ENCODE data around the gene CRMP1. TPM values are rescaled to one million over a fixed set of nuclear protein-coding genes. Genes with fewer than 3 reads are reported as not detected.

Gene CRMP1
- total RNA-seq, 3 donors from 2014 or later: 0.44 to 1.6 (median 1.3) TPM

GRCh38 chr4:5801696-5802095, 91.2 kb downstream of the CRMP1 start:
- no peak for TF ChIP-seq CTCF (IDR thresholded peaks at IDR 0.05)
- TF ChIP-seq POLR2A (IDR thresholded peaks at IDR 0.05): no peak
- Histone ChIP-seq H3K9me3 (no peaks in the 10 kb centered on the region), H3K4me1 (no peaks in the 10 kb centered on the region), H3K36me3 (no peaks in the 10 kb centered on the region), H3K27ac (no peak overlapping the region), H3K4me3 (no peak overlapping the region), H3K27me3 (no peaks in the 10 kb centered on the region)
- intact Hi-C loops (cut with DNase I; ENCODE audit: low total_unique reads): no loop called here
- DNase-seq (ENCODE audit: low spot score in 2 of 2): no peak

GRCh38 chr4:5800496-5800895, 92.4 kb downstream of the CRMP1 start:
- no peaks in the 10 kb centered on the region for H3K27me3 ChIP-seq
- H3K9me3 ChIP-seq: no peaks in the 10 kb centered on the region
- H3K4me3 ChIP-seq: no peak overlapping the region
- H3K36me3 ChIP-seq: no peaks in the 10 kb centered on the region
- H3K4me1 ChIP-seq: no peaks in the 10 kb centered on the region
- no peak for DNase-seq (ENCODE audit: low spot score in 2 of 2)
- TF ChIP-seq POLR2A (IDR thresholded peaks at IDR 0.05) (no peak), POLR2AphosphoS5 (IDR thresholded peaks at IDR 0.05) (no peak), CTCF (IDR thresholded peaks at IDR 0.05) (no peak)
- intact Hi-C loops (cut with DNase I; ENCODE audit: low total_unique reads): no loop called here
- H3K27ac ChIP-seq: no peak overlapping the region

- no peak for TF ChIP-seq POLR2A (IDR thresholded peaks at IDR 0.05)
- no peak for TF ChIP-seq POLR2AphosphoS5 (IDR thresholded peaks at IDR 0.05)
- TF ChIP-seq CTCF (IDR thresholded peaks at IDR 0.05): no peak
- H3K27me3 ChIP-seq: no peaks in the 10 kb centered on the region
- no peaks in the 10 kb centered on the region for H3K9me3 ChIP-seq
- no peak overlapping the region for H3K27ac ChIP-seq
- no peaks in the 10 kb centered on the region for H3K36me3 ChIP-seq
- intact Hi-C loops (cut with DNase I; ENCODE audit: low total_unique reads): no loop called here
- H3K4me1 ChIP-seq: no peaks in the 10 kb centered on the region
- no peak overlapping the region for H3K4me3 ChIP-seq
- DNase-seq (ENCODE audit: low spot score in 2 of 2): no peak
Observed at GRCh38 chr4:5799406-5799805, 93.5 kb downstream of the CRMP1 start.

DNA sequence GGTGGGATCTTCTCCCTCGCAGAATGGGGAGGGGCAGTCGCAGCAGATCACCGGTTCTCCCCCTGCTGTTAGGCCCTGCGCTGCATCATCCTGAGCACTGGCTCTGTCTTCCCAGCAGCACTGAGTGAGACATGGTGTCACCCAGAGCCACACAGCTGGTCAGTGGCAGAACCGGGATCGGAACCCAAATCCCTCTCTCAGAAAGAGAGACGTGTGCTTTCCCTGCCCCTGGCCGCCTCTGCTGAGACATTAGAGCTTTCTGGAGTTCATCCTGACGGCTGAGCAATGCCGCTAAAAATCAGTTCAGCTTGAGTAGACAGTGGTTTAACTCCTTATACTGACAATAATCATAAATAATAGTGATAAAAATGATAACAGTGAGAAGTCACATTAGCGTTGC, 93.9 kb downstream of the CRMP1 start:
- DNase-seq (ENCODE audit: low spot score in 2 of 2): no peak
- intact Hi-C loops (cut with DNase I; ENCODE audit: low total_unique reads): no loop called here
- Histone ChIP-seq H3K4me1 (no peaks in the 10 kb centered on the region), H3K36me3 (no peaks in the 10 kb centered on the region), H3K27ac (no peak overlapping the region), H3K4me3 (no peak overlapping the region), H3K27me3 (no peaks in the 10 kb centered on the region), H3K9me3 (no peaks in the 10 kb centered on the region)
- TF ChIP-seq CTCF (IDR thresholded peaks at IDR 0.05) (no peak), POLR2AphosphoS5 (IDR thresholded peaks at IDR 0.05) (no peak), POLR2A (IDR thresholded peaks at IDR 0.05) (no peak)

GRCh38 chr4:5798462-5798861, 94.4 kb downstream of the CRMP1 start:
- H3K4me3 ChIP-seq: no peak overlapping the region
- no peak for DNase-seq (ENCODE audit: low spot score in 2 of 2)
- H3K36me3 ChIP-seq: no peaks in the 10 kb centered on the region
- intact Hi-C loops (cut with DNase I; ENCODE audit: low total_unique reads): no loop called here
- no peaks in the 10 kb centered on the region for H3K4me1 ChIP-seq
- no peak overlapping the region for H3K27ac ChIP-seq
- no peak for TF ChIP-seq POLR2A (IDR thresholded peaks at IDR 0.05)
- no peak for TF ChIP-seq CTCF (IDR thresholded peaks at IDR 0.05)
- no peak for TF ChIP-seq POLR2AphosphoS5 (IDR thresholded peaks at IDR 0.05)
- H3K9me3 ChIP-seq: no peaks in the 10 kb centered on the region
- no peaks in the 10 kb centered on the region for H3K27me3 ChIP-seq

Data from breast epithelium (tissue), 4 donors.